K562 (cell line): ENCODE results near the gene AHI1. TPM values are rescaled to one million over a fixed set of nuclear protein-coding genes. Genes with fewer than 3 reads are reported as not detected.

Experiments
- ARID1B ChIP-seq: fragments of 450-650 bp; IDR thresholded peaks from 2 replicates; pipeline ENCODE4 v1.6.1; 2016; ENCODE audit warnings: antibody characterized with exemption, mild to moderate bottlenecking, inconsistent platforms
- ARID3A ChIP-seq: IDR thresholded peaks from 2 replicates; pipeline ENCODE4 v1.6.1; 2012; ENCODE audit warnings: low read depth, low read length, improper control_type of control experiment, borderline replicate concordance
- HDAC1 ChIP-seq, 2 experiments: fragments of 450-650 bp; IDR thresholded peaks; 2 replicates each; pipeline ENCODE4 v1.6.1; 2016 to 2017; ENCODE audit warnings: inconsistent platforms in 1 of 2, mild to moderate bottlenecking in 1 of 2, moderate library complexity in 1 of 2
- HIVEP1 ChIP-seq: fragments of 250-450 bp; sonication (Bioruptor Pico); IDR thresholded peaks from 2 replicates; pipeline ENCODE4 v1.4.0; 2020; ENCODE audit warnings: mild to moderate bottlenecking
- IFI16 ChIP-seq: fragments of 250-450 bp; sonication (Bioruptor Pico); IDR thresholded peaks from 2 replicates; pipeline ENCODE4 v2.1.2; 2022; ENCODE audit warnings: mild to moderate bottlenecking, inconsistent platforms
- IRF1 ChIP-seq: sonication (generic); formaldehyde crosslinking; IDR thresholded peaks from 2 replicates; pipeline ENCODE4 v1.8.0; 2022; ENCODE audit warnings: missing genetic modification reagents, mild to moderate bottlenecking, borderline replicate concordance
- PKNOX1 ChIP-seq: fragments of 450-650 bp; IDR thresholded peaks from 2 replicates; pipeline ENCODE4 v1.6.1; 2016
- PTRF ChIP-seq: fragments of 450-650 bp; IDR thresholded peaks from 2 replicates; pipeline ENCODE4 v1.6.1; 2016; ENCODE audit warnings: mild to moderate bottlenecking, missing genetic modification characterization, missing compliant biosample characterization
- SMAD3 ChIP-seq: fragments of 450-650 bp; formaldehyde crosslinking; conservative IDR thresholded peaks from 2 replicates; pipeline ENCODE4 v1.4.0; 2020; ENCODE audit warnings: mild to moderate bottlenecking
- TEAD2 ChIP-seq: fragments of 450-650 bp; IDR thresholded peaks from 2 replicates; pipeline ENCODE4 v1.6.1; 2016; ENCODE audit warnings: missing genetic modification characterization, control low read depth, missing compliant biosample characterization
- TEAD4 ChIP-seq, 2 experiments: sonication (generic) in 1 of 2; formaldehyde crosslinking in 1 of 2; IDR thresholded peaks; 2 replicates each; pipeline versions ENCODE4 v1.6.1 to v1.8.0; 2012 to 2022; ENCODE audit warnings: borderline replicate concordance in 1 of 2, inconsistent platforms in 1 of 2, low read length in 1 of 2, mild to moderate bottlenecking in 1 of 2, missing genetic modification reagents in 1 of 2
- TRIM24 ChIP-seq, 2 experiments: fragments of 450-650 bp; IDR thresholded peaks; 2 replicates each; pipeline ENCODE4 v1.6.1; 2016
- ZBTB11 ChIP-seq, 3 experiments: fragments of 200-800 bp in 1 of 3; fragments of 250-450 bp in 1 of 3; fragments of 450-650 bp in 1 of 3; sonication (Bioruptor Pico) in 1 of 3; sonication (Bioruptor generic) in 1 of 3; formaldehyde crosslinking in 1 of 3; IDR thresholded peaks; 2 replicates each; pipeline versions ENCODE4 v1.6.1 to v1.8.0; 2016 to 2022; ENCODE audit warnings: mild to moderate bottlenecking in 2 of 3, missing genetic modification characterization in 2 of 3, missing compliant biosample characterization in 1 of 3, moderate library complexity in 1 of 3
- ZNF143 ChIP-seq: sonication (generic); formaldehyde crosslinking; IDR thresholded peaks from 2 replicates; pipeline ENCODE4 v1.9.0; 2022; ENCODE audit warnings: mild to moderate bottlenecking, missing genetic modification reagents
- ZNF445 ChIP-seq: fragments of 250-450 bp; sonication (Bioruptor Pico); IDR thresholded peaks from 2 replicates; pipeline ENCODE4 v1.4.0; 2020; ENCODE audit warnings: low read depth, mild to moderate bottlenecking, moderate library complexity
- ZNF592 ChIP-seq: fragments of 450-650 bp; IDR thresholded peaks from 2 replicates; pipeline ENCODE4 v1.6.1; 2017; ENCODE audit warnings: antibody characterized with exemption, mild to moderate bottlenecking
- ZNF778 ChIP-seq: fragments of 450-650 bp; formaldehyde crosslinking; IDR thresholded peaks from 2 replicates; pipeline ENCODE4 v1.4.0; 2020; ENCODE audit warnings: mild to moderate bottlenecking, moderate library complexity
- polyA plus RNA-seq, 8 experiments: library from polyadenylated mRNA; depleted of rRNA in 4 of 8; stranded (reverse) in 5 of 8; unstranded in 3 of 8; fragments of >200 nt; fragmentation: Nextera tagmentation in 2 of 8; fragmentation: Illumina TruSeq in 1 of 8; extraction: Ambion mirVana in 2 of 8; extraction: Trizol in 1 of 8; gene quantifications; 2 replicates each; pipeline versions ENCODE4 v1.2.1 to v1.2.3, GENCODE V29; 2011 to 2014; ENCODE audit warnings: inconsistent platforms in 1 of 8, missing spikeins in 1 of 8
- total RNA-seq, 7 experiments: library from RNA; depleted of rRNA in 6 of 7; stranded (reverse); fragments of >200 nt in 6 of 7; fragmentation: Illumina TruSeq in 2 of 7; extraction: Trizol in 2 of 7; gene quantifications; 2 replicates each; pipeline versions ENCODE4 v1.2.1 to v1.2.3, GENCODE V29; 2011 to 2021; ENCODE audit warnings: low replicate concordance in 1 of 7

The AHI1 gene
- total and polyA plus RNA-seq, 9 of the 15 experiments (the other 6 are each of a cell fraction or from before 2014, with no cell fraction given), result 24.7 to 54.9 (median 32.2) TPM

GRCh38 chr6:135299256-135299655 lies 198.3 kb downstream of the AHI1 start (continued):
- peak; percentile 67 for TF ChIP-seq TEAD4 (IDR thresholded peaks at IDR 0.05; ENCODE audit: low read length)
- TF ChIP-seq TEAD4 (CRISPR knock-in tag; IDR thresholded peaks at IDR 0.05; ENCODE audit: borderline replicate concordance), result no peak
- TF ChIP-seq PKNOX1, result no peak
- TF ChIP-seq SMAD3 (CRISPR knock-in tag), result no peak
- no peak for TF ChIP-seq TEAD2
- TF ChIP-seq PTRF (tag), result no peak
- peak; percentile 72 for TF ChIP-seq ZNF592
- no peak for TF ChIP-seq HDAC1 (IDR thresholded peaks at IDR 0.05)
- TF ChIP-seq ARID1B, result peak; percentile 70
- TF ChIP-seq ZNF143, result no peak
- peak; percentile 66; the same call in 1 of the 2 replicates for TF ChIP-seq ARID3A
- no peak for TF ChIP-seq IFI16 (CRISPR knock-in tag)
- no peak for TF ChIP-seq IRF1 (CRISPR knock-in tag)
- TF ChIP-seq ZBTB11 (CRISPR knock-in tag; IDR thresholded peaks at IDR 0.05), result no peak
- TF ChIP-seq ZNF778 (CRISPR knock-in tag), result no peak
- 0 out of 4 replicates have a peak, but pooled peaks of 1 of the 2 experiments have one; percentile 10 for TF ChIP-seq TRIM24 (IDR thresholded peaks at IDR 0.05)
- no peak for TF ChIP-seq ZNF445 (CRISPR knock-in tag)
- no peak for TF ChIP-seq HIVEP1 (CRISPR knock-in tag)
